Activated B cell treated with CpG ODN at 0.5 μM for 24 hours (primary cell): Measurements from ENCODE around the gene ZNF134. TPM values are rescaled to one million over a fixed set of nuclear protein-coding genes. Genes with fewer than 3 reads are reported as not detected.

ENCODE experiments used
- ATAC-seq: fragments of 200-7000 bp; cut with Tn5 transposase; one replicate; pipeline ENCODE4 v1.10.0; 2021; ENCODE audit warnings: low read depth, mild to moderate bottlenecking, moderate library complexity
- CTCF ChIA-PET: fragments of 350-600 bp; sonication (Branson Sonifier 250); formaldehyde crosslinking; loops from one replicate; lab custom pipeline; 2021; ENCODE audit warnings: antibody characterized with exemption; lab: Charles Lee
- POLR2A ChIA-PET: fragments of 350-600 bp; sonication (Branson Sonifier 250); formaldehyde crosslinking; loops from one replicate; lab custom pipeline; 2021; ENCODE audit warnings: antibody characterized with exemption; lab: Charles Lee
- DNase-seq: peaks from one replicate; pipeline ENCODE4 v3.0.0; 2022
- H3K27ac Mint-ChIP-seq: one replicate; pipeline ENCODE4 v1.8.0; 2020; ENCODE audit warnings: mixed read lengths
- H3K27me3 Mint-ChIP-seq: one replicate; pipeline ENCODE4 v1.8.0; 2021; ENCODE audit warnings: mixed read lengths
- H3K36me3 Mint-ChIP-seq: one replicate; pipeline ENCODE4 v1.8.0; 2021; ENCODE audit warnings: low read depth, mixed read lengths
- H3K4me1 Mint-ChIP-seq: one replicate; pipeline ENCODE4 v1.8.0; 2021; ENCODE audit warnings: mixed read lengths
- H3K4me3 Mint-ChIP-seq: one replicate; pipeline ENCODE4 v1.8.0; 2020; ENCODE audit warnings: mild to moderate bottlenecking, mixed read lengths
- H3K9me3 Mint-ChIP-seq: one replicate; pipeline ENCODE4 v1.8.0; 2020; ENCODE audit warnings: mixed read lengths
- CTCF ChIP-seq: fragments of 200-600 bp; IDR thresholded peaks from one replicate; pipeline ENCODE4 v1.8.0; 2022; ENCODE audit warnings: antibody characterized with exemption, mild to moderate bottlenecking
- intact Hi-C: fragments of 100-400 bp; cut with micrococcal nuclease; formaldehyde crosslinking; loops from one replicate; pipeline ENCODE4 v1.15.1; 2024
- total RNA-seq: library from RNA; stranded (reverse); gene quantifications from 2 replicates; pipeline ENCODE4 v1.2.3, GENCODE V29; 2022

ZNF134 gene
- 32.3 and 38.4 TPM in 2 replicates for total RNA-seq

DNA sequence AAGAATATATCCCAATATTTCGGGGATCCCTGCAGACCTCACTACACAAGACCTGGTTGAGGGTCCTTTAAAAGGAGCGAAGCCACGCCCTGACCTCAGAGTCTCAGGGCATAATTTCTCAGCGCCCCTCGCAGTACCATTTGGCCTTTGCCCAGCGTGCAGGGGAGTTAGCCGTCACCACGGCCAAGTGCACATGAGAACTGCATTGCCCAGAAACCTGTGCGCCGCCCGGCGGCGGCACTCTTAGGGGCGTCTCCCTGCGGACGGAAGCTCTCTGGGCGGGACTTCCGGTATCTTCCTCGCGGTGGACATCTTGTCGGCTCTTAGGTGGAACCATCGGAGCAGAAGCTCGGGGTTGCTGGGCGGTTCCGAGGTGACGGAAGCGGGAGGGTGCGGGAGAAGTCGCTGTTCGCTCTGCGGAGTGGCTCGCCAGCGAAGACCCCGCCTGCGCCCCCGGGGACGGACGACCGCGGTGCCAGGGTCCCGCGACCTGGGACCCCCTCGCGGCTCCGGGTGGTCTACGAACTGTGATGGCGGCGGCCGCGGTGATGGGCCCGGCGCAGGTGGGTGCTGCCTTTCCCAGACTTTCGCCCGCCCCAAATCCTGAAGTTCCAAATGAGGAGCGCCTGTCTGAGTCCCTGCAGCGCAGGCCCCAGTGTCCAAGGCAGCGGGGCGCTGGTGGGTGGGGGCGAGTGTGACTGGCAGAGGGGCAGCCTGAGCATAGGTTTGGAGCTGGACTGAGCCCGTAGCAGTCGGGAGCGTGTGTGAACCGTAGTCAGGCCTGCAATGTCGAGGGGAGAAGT, at the start of gene ZNF134:
Gene ZNF134 (plus strand): TSS at position 302 of the 803 bp plus-strand sequence. CDS start 5,227 bp downstream, outside the sequence.
- H3K9me3 Mint-ChIP-seq, result peaks cover 36% of the 10 kb centered on the region
- no peaks in the 10 kb centered on the region for H3K27me3 Mint-ChIP-seq
- peak; percentile 82 for DNase-seq
- ChIA-PET CTCF (no interaction called here), POLR2A (interaction anchor here (0.5 to 2.0 kb wide), 15 partner anchors 9 to 910 kb away, joined by 3 to 20 read pairs (median 4); partner anchors contain the start of genes ZIK1, ZNF154, ZNF211 and ZNF416)
- TF ChIP-seq CTCF, result no peak
- H3K4me3 Mint-ChIP-seq, result peak within 1 kb of the TSS; percentile 93
- intact Hi-C loops, result loop anchor here (1.0 kb wide), 6 partner anchors 15 to 321 kb away; partner anchors contain the start of genes ZIK1, ZNF211, ZNF416 and ZNF418
- H3K4me1 Mint-ChIP-seq, result peaks cover 39% of the 10 kb centered on the region
- peak; percentile 99 for ATAC-seq
- H3K27ac Mint-ChIP-seq, result peak within 1 kb of the TSS; percentile 78
- H3K36me3 Mint-ChIP-seq, result peaks cover 50% of the 10 kb centered on the region

GRCh38 chr19:57566396-57567265, 47.4 kb upstream of the ZNF134 start:
- H3K27ac Mint-ChIP-seq, result no peak overlapping the region
- no peak for TF ChIP-seq CTCF
- H3K4me1 Mint-ChIP-seq, result no peaks in the 10 kb centered on the region
- ChIA-PET POLR2A (interaction anchor here (0.6 kb wide), 2 partner anchors 59 to 161 kb away, joined by 4 read pairs; partner anchors contain the start of gene ZNF671), CTCF (no interaction called here)
- H3K27me3 Mint-ChIP-seq, result no peaks in the 10 kb centered on the region
- H3K9me3 Mint-ChIP-seq, result peaks cover 50% of the 10 kb centered on the region
- H3K36me3 Mint-ChIP-seq, result peaks cover 19% of the 10 kb centered on the region
- no peak overlapping the region for H3K4me3 Mint-ChIP-seq
- no peak for DNase-seq
- intact Hi-C loops, result no loop called here
- no peak for ATAC-seq

- H3K4me3 Mint-ChIP-seq, result no peak overlapping the region
- CTCF ChIA-PET, result no interaction called here
- intact Hi-C loops, result no loop called here
- peaks cover 60% of the 10 kb centered on the region for H3K9me3 Mint-ChIP-seq
- H3K27me3 Mint-ChIP-seq, result no peaks in the 10 kb centered on the region
- no peak overlapping the region for H3K27ac Mint-ChIP-seq
- POLR2A ChIA-PET, result no interaction called here
- no peak for DNase-seq
- TF ChIP-seq CTCF, result no peak
- ATAC-seq, result no peak
- H3K36me3 Mint-ChIP-seq, result peaks cover 52% of the 10 kb centered on the region
- H3K4me1 Mint-ChIP-seq, result no peaks in the 10 kb centered on the region
These were observed 43.3 kb upstream of the ZNF134 start for GRCh38 chr19:57570707-57571106.

DNA sequence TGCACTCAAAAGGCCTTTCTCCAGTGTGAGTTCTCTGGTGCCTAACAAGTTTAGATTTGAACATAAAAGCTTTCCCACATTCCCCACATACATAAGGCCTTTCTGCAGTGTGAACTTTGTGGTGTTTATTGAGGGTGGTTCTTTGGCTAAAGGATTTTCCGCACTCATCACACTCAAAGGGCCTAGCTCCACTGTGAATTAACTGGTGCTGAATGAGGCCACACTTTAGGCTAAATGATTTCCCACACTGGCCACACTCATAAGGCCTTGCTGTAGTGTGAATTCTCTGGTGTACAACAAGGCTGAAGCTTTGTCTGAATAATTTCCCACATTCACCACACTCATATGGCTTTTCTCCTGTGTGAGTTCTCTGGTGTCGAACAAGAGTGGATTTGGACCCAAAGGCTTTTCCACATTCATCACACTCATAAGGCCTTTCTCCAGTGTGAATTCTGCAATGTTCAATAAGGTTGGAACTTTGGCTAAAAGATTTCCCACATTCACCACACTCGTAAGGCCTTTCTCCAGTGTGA, 41.6 kb upstream of the ZNF134 start:
- intact Hi-C loops, result no loop called here
- no peak for DNase-seq
- CTCF ChIA-PET, result no interaction called here
- H3K4me1 Mint-ChIP-seq, result peaks cover 13% of the 10 kb centered on the region
- H3K4me3 Mint-ChIP-seq, result no peak overlapping the region
- ATAC-seq, result no peak
- H3K27ac Mint-ChIP-seq, result no peak overlapping the region
- no peak for TF ChIP-seq CTCF
- H3K36me3 Mint-ChIP-seq, result peaks cover 62% of the 10 kb centered on the region
- no peaks in the 10 kb centered on the region for H3K27me3 Mint-ChIP-seq
- POLR2A ChIA-PET, result interaction anchor here (0.8 kb wide), 1 partner anchor 487 kb away, joined by 3 read pairs; the partner anchor contains the start of gene ZNF135
- H3K9me3 Mint-ChIP-seq, result peaks cover 57% of the 10 kb centered on the region
